SK-MEL-5 (cell line): ENCODE measurements around the gene UBL4B. TPM values are rescaled to one million over a fixed set of nuclear protein-coding genes. Genes with fewer than 3 reads are reported as not detected.
A peak's percentile ranks its signal among the peaks of the same experiment; 100 is the strongest.

Experiments
- DNase-seq: peaks from one replicate; pipeline ENCODE4 v3.0.0-alpha.2; 2016; ENCODE audit warnings: low read depth, low spot score
- in situ Hi-C: cut with HindIII; loops from 2 replicates; pipeline ENCODE4 v1.10.0; 2016; ENCODE audit warnings: low sequenced_read_pairs, high pct_unique_total_duplicates, low pct_unique_long_range_greater_than_20kb
- total RNA-seq: library from RNA; depleted of rRNA; stranded (reverse); fragments of >200 nt; shearing (Covaris generic); gene quantifications from 2 replicates; pipeline ENCODE4 v1.2.3, GENCODE V29; 2014

Gene UBL4B
- total RNA-seq, 1 experiment from 2014 or later = not detected

DNA sequence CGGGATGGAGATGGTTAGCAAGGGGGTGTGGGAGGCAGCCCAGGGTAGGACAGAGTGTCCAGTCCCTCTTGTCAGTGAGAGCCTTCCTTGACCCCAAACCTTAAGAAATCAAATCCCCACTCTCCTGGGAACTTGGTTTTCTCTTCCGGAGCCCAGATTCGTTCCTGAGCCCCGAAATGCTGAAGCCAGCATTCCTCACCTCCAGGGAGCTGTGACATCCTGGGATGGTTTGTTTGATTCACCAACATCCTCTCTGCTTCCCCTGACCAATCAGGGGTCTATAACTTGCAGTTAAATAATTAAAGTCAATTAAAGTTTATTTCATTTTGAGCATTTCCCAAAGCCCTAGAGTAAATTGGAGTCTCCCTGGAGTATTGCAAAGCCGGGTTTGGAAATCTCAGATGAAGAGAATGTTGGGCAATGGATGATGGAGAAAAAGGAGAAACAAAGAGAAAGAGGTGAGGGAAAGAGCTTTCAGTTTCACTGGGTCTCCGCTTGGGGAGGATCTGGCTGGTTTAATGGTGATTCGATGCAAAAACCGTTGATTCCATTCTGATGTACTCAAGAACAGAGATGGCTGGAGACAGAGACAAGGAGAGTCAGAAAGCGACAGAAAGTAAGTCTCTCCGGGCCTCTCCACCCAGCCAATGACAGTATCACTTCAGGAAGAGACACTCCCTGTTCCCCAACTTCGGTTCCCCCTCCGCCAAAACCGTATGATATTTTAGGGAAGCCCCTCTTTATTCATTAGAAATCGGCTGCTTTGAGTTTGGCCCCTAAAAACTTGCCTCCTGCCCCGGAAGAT lies 29.0 kb upstream of the UBL4B start:
- in situ Hi-C loops = no loop called here
- no peak for DNase-seq

DNA sequence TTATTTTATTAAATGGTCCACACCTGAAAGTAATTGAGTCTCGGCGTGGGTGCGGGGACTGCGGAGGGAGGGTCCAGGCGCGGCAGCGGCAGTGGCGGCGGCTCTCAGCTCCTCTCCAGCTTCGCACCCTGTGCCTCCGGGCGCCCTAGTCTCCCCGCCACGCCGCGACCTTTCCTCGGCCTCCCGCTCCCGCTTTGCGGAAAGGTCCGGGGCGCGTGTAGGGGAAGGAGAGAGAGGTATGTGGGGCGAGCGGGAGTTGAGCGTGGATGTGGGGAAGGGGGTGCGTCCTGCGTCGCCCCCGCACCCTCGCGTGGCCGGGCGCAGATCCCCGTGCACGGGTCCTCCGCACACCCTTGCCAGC lies 28.4 kb upstream of the UBL4B start:
- no peak for DNase-seq
- in situ Hi-C loops = no loop called here

GRCh38 chr1:110084227-110085078 lies 27.8 kb upstream of the UBL4B start:
- no peak for DNase-seq
- in situ Hi-C loops = no loop called here

DNA sequence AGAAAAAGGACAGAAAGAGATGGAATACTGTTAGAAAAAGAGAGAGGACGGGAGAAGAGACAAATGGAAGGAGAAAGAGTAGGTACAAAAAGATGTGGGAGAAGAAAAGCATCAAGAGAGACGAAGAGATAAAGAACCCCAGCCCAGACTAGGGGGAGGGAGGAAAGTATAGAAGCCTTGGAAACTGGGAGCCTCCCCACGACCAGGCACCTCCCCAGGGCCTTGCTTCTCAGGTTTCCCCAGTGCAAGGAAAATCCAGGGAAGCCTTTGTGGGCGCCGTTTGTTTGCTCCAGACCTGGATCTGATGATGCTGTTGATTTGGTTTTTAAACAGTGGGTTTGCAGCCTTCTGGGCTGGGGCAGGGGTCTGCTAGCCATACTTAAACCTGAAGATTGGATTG lies 26.6 kb upstream of the UBL4B start:
- in situ Hi-C loops = no loop called here

GRCh38 chr1:110086961-110087360 lies 25.3 kb upstream of the UBL4B start:
- in situ Hi-C loops = no loop called here
- no peak for DNase-seq

More for the DNA sequence above, 26.6 kb upstream of the UBL4B start:
- no peak for DNase-seq

DNA sequence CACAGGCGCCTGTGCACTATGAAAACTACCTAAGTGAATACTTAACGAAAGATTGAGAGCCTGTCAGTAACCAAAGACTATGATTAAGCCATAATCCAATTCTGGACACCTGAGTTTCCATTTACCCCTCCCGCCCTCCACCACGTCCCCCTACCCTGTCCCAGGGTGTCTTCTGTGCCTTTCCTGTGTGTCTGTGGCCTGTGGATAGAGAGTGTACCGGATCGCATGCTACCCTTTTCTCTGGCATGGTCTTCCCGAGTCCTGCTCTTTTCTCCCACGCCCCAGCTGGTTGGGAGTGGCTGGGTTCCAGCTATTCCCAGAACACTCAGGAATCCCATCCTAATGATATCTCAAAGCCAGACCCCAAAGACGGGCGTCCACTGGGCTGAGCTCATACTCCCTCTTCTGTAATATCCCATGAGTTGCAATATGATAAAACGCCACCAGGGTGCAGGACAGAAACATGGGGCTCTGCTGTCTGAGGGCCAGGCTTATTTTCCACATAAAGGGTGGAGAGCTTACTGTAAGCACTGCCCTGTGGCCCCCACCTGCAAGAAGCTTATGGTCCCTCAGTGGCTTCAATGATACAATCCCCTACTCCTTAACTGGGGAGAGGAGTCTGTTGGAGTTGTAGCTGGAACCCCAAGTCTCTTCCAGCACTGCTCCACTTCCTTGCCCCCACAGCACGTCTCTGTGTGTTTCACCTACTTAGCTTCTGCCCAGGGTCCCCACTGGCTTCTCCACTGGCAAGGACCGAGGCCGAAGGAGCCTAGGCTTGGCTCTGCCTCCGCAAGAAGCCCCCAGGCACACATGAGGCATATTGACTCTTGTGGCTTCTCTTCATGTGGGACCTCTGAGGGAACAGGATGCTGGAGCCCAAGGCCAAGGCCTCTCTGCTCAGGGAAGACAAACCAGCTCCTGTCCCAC lies 24.2 kb upstream of the UBL4B start:
- in situ Hi-C loops = no loop called here
- peak; percentile 71 for DNase-seq

DNA sequence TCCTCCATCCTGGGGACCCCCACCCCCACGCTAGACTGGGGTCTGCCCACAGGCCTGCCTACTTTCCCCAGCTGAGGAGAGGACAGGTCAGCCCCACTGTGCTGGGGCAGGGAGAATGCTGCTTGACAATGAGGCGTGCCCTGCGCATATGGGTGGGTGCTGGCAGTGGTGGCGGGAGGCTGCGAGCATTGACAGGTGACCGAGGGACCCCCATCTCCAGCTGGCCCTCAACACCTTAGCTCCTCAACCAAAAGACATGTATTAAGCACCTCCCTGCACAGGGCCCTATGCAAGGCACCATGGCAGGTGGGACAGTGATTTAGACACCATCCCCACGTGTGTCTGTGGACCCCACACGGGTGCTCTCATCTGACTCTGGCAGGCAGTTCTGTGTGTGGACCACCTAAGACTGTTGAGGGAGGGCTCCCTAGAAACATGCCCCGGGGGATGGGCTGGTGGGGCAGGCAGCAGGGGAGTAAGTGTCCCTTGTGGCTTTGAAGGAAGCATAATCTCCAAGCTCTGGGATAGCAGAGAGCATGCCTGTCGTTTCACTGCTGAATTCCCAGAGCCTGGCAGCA lies 23.4 kb upstream of the UBL4B start:
- in situ Hi-C loops = no loop called here
- no peak for DNase-seq

GRCh38 chr1:110089561-110090275 lies 22.5 kb upstream of the UBL4B start:
- DNase-seq = no peak
- in situ Hi-C loops = no loop called here

DNA sequence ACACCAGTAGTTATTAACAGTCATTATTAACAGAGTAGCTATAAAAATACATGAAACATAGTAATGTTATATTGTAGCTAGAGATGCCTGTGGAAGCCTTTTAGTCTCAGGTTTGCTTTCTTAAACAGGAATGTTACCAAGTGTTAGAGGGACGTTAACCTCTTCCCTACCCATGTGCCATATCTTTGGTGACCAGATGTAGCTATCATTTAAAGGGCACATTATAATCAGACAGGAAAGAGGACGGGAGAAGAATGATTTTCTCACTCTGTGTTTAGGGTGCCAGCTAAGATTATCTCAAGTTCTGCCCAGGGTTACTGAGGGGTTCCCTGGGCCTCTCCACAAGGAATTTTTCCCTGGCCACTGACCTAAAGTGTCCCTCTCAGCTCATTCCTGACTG lies 20.9 kb upstream of the UBL4B start:
- DNase-seq = no peak
- in situ Hi-C loops = no loop called here

- no peak for DNase-seq
- in situ Hi-C loops = no loop called here
Measured at GRCh38 chr1:110091791-110092190, 20.5 kb upstream of the UBL4B start.

DNA sequence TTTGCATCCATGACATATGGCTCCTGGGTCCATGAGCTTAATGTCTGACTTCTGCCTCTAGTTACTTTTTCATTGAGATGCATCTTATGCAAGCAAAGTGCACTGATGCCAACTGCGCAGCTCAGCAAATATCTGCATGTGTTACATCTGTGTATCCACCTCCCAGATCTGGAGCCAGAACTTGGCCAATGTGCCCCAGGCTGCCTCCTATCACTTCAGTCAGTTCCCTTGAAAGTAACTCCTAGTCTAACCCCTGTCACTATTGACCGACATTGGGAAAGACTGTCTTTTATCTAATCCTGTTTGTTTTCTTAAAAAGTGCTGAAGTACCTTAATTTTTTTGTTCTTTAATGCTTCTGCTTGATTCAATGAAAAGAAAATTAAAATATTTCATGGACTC lies 19.3 kb upstream of the UBL4B start:
- in situ Hi-C loops = no loop called here
- no peak for DNase-seq

DNA sequence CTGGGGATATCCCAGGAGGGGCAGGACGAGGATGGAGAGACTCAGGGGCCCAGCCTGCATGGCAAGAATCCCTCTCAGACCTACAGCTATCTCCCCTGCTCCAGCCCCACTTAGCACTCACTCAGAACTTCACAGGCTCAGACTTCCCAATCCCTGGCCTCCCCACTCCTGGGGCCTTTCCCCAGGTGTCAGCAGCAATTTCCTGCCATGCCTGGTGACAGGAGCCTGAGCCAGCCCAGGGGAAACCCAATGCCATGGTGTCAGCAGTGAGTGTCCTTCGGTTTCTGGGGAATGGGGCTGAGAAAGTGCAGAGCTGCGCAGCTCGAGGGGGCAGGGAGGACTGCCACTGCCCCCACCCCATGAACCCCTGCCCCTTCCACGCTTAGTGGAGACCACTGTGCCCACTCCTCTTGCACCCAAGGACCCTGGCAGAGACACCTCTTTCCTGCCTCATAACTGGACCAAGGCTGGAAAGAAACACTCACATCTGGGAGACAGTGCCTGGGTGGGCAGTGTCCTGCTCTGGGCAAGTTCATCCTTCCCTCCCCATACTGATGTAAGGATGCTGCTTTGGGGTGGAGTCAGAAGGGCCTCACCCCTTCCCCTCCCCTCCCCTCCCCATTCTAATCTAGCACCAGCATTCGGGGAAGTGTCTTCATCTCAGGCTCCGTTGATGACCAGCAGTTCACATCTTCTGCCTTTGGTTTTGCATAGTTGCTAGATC lies 17.1 kb upstream of the UBL4B start:
- in situ Hi-C loops = no loop called here

DNA sequence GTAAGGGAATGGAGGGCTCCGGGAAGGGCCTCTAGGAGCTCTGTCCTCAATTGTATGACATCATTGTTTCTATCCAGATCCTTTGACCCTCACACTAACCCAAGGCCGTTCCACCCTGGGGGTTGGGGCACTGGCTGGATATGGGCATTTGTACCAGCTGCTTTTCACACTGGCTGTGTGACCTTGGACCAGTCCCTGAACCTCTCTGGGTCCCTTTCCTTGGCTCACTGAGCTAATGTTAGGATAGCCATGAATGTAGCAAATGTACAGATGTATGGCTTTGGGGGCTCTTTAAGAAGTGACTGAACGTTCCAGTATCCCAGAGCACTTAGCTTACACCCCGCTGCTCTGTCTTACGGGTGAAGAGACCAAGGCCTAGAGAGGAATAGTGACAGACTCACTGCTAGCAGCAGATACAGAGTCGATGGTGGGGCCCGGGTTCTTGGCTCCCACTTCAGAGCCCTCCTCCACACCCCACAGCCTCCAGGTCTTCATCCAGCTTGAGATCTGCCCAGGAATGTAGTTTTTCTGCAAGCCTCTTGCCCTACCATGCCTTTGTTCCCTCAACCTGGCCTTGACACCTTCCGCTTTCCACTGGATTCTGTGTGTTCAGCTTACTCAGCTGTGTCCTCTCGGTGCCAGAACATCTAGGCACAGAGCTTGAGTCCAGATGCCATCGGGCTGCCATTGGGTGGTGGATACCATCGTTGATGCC lies 14.6 kb upstream of the UBL4B start:
- in situ Hi-C loops = no loop called here
- no peak for DNase-seq

More for the DNA sequence above, 17.1 kb upstream of the UBL4B start:
- DNase-seq = no peak

- in situ Hi-C loops = no loop called here
- no peak for DNase-seq
Measured at GRCh38 chr1:110098222-110099026, 13.8 kb upstream of the UBL4B start.

DNA sequence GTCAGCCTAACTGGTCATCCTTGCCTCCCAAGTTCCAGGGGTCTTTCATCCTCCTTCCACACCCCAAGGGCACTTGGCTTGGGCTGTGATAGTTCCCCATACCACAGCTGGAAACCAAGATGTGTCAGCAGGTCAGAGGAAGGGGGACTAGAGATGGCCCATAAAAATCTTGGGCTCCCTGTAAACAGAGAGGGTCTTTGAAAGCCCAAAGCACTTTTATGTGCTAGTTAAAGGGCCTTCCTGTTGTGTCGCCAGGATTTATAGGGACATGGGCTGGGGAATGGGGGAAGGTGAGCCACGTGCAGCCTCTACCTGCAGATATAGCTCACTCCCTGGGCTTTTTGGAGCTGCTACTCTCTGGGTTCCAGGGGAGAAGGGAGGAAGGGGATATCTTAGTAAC lies 11.9 kb upstream of the UBL4B start:
- in situ Hi-C loops = no loop called here
- DNase-seq = no peak
